Fibroblast of the conjunctiva (primary cell): ENCODE results near the gene HELZ.
A peak's percentile ranks its signal among the peaks of the same experiment; 100 is the strongest.
"Not testable (repeated sequence)": the region's sequence is repeated elsewhere in the genome, so short reads cannot be mapped to it uniquely, and the experiment has no call there.

ENCODE experiments used
- DNase-seq: peaks from one replicate; pipeline ENCODE4 v3.0.0-alpha.2; 2010; ENCODE audit warnings: low read depth

HELZ gene

DNA sequence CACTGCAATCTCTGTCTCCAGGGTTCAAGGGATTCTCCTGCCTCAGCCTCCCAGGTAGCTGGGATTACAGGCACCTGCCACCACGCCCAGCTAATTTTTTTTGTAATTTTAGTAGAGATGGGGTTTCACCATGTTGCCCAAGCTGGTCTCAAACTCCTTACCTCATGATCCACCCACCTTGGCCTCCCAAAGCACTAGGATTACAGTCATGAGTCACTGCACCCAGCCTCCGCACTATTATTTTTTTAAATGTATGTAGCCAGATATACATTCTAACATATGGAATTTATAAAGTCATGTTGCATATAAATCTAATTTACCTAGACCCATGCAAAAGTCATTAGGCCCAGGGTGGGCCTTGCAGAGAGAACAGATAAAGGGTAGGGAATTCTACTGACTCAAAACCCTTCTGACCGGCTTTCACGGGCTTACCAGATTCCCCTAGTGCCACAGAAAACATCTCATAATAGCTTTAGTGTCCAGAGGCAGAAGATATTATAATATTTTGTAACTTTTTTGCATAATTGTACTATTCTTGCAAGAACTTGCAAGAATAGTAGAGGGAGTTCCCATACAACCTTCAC is 20.5 kb upstream of the HELZ start:
- DNase-seq: no peak

DNA sequence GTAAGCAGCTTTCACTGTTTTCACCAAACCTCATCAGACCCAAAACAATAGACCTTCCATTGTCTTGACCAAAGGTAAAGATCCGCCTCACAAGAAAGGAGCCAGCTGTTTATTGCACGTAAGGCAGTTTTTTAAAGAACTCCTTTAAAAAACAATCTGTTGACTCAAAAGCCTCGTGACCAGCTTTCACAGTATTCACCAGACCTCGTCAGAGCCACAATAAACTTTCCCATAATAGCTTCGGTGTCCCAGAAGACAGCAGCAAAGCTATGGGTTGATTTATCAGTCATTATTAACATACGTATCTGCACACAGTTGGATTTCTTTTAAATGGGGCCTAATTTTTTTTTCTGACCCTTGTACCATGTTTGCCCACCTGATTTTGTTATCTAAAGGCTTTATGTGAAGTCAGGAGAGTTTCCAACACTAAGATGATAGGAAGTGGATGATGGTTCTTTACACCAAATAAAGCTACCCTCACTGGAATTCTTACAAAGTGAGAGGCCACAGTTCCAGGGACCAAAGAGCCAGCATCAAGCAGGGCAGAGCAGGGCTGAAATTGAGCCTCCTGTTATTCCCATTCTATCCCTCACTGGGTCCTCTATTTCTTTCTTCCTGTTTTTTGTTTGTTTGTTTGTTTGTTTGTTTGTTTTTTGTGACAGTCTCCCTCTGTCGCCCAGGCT is 17.6 kb upstream of the HELZ start:
- DNase-seq: no peak

DNA sequence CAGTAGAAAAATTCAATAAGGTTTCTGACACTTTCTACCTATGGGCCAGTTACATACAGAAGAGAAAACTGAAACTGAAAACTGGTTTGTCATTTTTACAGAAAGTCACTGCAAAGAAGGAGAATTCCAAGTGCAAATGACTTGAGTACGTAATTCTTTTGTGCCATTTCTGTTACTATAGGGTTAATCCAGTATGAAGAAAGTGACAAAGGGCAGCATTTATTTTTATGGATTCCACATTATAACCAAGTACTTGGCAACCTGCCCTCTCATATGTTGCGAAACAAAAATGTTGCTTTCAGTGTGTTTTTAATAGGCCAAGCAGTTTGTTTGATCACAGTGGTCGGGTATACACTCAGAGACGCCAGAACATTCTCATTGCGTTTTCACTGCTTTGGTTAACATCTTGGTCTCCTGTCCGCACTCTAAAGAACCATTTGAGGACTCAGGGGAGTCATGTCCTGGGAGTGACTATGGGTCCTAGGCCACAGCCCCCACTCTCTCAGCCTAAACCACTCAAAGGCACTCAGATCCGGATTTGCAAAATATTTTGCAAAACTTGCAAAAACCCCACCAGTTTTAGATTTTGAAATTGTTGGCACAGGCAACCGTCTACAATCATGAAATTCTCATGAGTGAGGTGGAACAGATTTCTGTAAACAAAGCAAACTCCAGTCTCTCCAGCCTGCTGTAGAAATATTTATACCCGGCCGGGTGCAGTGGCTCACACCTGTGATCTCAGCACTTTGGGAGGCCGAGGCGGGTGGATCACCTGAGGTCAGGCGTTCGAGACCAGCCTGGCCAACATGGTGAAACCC is 15.4 kb upstream of the HELZ start:
- peak; percentile 76 for DNase-seq

DNA sequence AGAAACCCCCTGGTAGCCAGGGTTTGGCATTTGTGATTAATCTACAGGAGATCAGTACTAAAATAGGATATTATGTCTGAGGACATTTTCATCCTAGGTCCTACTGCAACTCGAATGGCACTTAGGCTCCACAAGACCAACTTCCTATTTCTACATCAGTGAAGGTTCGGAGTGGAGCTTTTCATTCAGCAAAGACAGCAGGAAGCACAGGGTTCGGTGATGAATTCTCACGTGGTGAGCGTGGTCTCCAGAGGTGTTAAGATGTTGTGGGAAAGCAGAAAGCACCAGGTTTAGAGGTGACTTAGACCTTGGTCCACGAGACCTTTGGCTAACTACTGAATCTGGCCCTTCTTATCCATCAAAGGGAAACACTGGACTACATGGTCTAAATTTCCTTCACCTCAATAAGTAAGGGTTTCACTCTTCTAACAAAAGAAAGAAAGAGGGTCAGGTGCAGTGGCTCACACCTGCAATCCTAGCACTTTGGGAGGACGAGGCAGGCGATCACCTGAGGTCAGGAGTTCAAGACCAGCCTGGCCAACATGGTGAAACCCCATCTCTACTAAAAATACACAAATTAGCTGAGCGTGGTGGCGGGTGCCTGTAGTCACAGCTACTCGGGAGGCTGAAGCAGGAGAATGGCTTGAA is 13.9 kb upstream of the HELZ start:
- no peak for DNase-seq

DNA sequence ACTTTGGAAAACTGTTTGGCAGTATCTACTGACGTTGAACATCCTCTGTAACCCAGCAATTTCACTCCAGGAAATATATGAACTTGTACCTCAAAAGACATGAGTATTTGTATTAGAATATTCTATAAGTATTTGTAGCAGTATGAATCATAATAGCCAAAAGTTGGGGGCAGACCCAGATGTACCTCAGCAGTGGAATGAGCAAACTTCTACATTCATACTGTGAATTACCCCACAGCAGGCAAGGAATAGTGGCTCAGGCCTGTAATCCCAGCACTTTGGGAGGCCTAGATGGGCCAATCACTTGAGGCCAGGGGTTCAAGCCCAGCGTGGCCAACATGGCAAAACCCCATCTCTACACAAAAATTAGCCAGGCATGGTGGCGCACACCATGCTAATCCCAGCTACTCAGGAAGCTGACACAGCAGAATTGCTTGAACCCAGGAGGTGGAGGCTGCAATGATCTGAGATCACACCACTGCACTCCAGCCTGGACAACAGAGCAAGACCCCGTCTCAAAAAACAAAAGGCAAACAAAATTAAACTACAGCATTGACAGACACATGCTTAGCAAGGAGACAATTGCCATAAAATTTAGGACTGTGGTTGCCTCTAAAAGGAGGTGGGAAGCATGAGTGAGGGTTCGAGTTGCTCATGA is 11.2 kb upstream of the HELZ start:
- DNase-seq: no peak

DNA sequence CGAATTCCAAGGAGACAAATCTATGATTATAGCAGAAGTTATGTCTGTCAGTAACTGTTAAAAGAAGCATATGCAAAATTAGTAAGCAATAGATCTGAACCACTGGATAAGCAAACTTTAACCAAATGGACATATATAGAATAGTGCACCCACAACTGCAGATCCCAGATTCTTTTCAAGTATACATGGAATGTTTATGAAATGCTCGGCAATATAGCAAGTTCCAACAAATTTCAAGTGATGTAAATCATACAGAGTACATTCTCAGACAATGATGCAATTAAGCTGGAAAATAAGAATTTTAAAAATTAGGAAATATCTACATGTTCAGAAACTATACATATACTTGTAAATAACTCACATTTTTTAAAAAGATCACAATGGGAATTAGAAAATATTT is 8.4 kb upstream of the HELZ start:
- no peak for DNase-seq

DNA sequence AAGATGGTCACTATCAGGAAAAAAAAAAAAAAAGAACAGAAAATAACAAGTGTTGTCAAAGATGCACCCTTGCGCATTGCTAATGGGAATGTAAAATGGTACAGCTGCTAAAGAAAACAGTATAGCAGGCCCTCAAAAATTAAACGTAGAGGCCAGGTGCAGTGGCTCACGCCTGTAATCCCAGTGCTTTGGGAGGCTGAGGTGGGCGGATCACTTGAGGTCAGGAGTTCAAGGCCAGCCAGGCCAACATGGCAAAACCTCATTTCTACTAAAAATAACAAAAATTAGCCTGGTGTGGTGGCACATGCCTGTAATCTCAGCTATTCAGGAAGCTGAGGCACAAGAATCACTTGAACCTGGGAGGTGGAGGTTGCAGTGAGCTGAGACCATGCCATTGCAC is 6.6 kb upstream of the HELZ start:
- DNase-seq: not testable (repeated sequence)

DNA sequence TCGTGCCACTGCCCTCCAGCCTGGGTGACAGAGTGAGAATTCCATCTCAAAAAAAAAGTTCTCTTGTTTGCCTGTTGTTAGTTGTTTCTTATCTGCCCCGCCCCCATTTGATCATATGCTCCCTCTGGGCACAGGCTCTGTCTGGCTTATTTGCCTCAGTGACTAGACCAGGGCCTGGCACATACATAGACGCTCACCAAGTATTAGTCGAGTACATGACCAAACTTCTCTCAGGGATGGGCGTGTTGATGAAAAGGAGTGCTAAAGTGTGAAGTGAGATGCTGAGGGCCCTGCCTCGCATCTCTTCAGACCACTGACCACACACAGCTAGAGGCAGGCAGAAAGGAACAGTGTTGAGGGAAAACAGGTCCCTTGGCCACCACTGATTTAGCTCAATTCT is 3.3 kb upstream of the HELZ start:
- no peak for DNase-seq

DNA sequence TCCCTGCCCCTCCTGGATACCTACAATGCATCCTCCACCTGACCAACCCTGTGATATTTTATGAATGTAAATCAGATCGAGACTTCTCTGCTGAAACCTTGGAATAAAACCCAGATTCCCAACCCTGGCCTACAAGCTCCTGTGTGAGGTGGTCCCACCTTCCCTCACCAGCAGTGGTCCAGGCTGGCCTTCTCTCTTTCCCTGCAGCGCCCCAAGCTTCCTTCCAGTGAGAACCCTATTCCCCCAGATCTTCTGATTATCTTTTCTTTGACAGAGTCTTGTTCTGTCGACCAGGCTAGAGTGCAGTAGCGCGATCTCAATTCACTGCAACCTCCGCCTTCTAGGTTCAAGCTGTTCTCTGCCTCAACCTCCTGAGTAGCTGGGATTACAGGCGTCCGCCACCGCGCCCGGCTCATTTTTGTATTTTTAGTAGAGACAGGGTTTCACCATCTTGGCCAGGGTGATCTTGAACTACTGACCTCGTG is 2.5 kb upstream of the HELZ start:
- no peak for DNase-seq

DNA sequence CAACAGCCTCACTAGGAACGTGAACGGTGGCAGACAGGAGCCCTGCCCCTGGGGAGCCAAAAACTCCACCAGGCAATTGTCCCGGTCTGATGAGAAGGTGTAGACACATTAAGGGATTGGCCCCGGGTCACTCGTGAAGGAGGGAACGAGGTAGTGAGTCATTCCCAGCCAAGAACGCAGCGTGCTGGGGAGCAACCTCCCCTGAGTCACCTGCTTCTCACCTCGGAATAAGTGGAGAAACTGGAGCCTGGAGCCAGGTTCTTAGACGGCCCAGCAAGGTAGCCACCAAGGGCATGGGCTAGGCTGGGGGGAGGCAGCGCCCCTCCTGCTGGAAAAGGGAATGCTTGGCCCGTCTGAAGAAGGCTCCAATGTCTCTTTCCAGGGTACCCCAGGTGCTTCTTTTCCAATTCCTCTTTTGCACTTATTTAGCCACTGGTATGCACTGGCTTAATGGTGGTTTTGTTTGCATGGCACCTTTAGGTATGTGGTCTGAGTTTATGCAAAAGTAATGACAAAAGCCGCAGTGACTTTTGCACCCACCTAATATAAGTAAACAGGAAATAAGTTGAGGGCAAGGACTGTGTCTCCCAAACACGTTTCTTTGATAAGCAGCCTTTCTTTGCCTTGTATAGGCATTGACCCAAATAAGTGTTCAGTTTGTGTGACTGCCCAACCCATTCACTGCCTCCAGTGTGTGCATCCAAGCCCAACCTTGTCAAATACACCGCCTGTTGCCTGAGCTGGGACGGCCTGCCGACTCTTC is 1.8 kb upstream of the HELZ start:
- DNase-seq: no peak

DNA sequence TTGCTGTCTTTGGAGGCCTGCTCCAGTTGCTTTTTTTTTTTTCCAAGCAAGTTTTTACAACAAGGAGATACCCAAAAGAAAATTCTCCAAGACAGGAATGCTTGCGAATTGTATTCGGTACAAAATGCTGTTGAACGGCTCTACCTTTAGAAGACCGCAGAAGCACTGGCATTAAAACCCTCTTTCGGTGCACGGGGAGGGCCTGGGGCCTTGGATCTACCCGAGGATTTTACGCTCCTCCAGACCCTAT is 1.3 kb upstream of the HELZ start:
- DNase-seq: no peak

DNA sequence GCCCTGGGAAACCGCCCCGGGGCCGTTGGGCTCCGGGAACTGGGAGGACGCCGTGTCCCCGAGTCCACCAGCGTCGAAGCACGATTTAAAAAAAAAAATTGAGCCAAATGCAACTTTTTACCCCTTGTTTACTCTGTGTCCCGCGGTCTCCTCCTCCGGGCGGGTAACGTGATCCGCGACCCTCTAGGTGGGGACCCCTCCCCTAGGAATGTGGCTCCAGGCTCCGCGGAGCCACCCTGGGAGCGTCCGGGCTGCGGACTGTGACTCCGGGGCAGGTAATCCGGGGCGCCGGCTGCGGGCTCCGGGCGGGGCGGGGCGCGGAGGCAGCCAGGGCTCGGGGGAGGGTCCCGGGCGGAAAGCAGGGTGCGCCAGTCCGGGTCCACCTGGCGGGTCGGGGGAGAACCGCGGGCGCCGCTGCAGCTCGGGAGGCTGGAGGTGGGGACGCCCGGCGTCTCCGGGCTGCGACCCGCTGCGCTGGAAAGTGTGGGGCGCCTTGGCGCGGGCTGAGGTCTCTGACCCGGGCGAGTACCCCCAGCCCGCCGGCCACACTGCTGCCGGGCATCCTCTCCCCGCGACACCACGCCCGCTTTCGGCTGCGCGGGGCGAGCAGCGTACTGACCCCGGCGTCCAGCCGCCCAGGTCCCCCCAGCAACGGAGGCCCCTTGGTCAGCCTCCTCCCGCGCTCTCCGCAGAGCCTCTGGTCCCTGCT is 852 bp upstream of the HELZ start:
- DNase-seq: no peak

DNA sequence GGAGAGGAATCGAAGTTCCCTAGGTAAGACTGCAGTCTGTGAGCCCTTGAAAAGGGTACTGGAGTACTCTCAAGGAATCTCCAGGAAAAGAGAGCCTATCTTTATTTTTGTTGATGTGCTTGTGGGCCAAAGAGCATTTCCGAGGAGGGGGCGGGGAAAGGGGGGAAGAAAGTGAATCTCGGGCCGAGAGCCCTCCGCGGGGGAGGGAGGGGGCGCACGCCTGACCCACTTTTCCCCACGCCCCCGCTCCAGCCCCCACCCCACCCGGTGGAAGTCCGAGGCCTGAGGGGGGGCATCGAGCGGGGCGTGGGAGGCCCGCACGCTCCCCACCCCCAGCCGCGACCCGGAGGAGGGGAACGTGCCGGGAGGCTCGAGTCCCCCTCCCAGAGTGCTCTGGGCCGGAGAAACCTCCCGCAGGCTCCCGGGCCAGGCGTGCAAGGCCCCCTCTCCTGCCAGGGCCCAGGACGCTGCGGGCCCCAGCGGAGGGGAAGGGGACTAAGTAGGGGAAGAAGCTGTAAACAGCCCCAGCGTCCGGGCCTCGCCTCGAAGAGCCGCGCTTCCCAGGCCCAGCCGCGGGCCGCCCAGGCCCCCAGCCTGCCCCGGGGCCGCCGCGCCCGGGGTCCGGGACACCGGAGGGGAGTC is 444 bp downstream of the HELZ start:
- DNase-seq: no peak

DNA sequence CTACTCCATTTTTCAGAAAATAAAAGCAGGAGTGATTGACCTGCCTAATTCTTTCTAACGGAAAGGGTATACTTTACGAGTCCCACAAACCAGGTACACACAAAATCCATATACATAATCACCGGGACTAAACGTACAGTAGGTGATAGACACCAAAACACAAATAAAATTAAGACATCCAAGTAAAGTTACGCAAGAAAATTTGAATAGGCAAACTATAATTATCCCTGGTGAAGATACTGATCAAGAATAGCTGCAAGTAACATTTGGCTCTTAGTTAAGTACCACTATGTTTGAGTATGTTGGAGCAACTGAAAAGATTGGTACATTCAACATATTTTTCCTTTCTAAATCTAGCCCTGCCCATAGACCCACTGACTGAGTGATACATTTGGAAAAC is 1.7 kb downstream of the HELZ start:
- DNase-seq: no peak

DNA sequence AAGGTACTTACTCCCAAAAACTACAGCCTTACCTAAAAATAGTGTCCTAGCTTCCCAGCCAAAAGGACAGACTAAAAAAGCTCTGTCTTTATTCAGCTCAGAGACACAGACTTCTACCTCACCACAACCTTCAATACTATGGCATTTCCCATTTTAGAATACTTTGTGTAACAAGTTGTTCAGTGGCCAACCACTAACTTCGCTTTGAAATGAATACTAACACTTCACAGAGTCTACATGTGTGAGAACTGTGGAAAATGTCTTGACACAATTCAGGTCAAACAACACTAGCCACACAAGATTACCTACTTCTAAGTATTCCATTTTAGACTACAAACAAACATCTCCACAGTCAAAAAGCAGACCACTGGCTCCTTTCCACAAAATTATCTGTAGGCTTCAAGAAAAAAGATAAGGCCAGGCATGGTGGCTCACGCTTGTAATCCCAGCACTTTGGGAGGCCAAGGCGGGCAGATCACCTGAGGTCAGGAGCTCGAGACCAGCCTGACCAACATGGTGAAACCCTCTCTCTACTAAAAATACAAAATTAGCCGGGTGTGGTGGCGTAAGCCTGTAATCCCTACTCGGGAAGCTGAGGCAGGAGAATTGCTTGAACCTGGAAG is 3.2 kb downstream of the HELZ start:
- DNase-seq: no peak

DNA sequence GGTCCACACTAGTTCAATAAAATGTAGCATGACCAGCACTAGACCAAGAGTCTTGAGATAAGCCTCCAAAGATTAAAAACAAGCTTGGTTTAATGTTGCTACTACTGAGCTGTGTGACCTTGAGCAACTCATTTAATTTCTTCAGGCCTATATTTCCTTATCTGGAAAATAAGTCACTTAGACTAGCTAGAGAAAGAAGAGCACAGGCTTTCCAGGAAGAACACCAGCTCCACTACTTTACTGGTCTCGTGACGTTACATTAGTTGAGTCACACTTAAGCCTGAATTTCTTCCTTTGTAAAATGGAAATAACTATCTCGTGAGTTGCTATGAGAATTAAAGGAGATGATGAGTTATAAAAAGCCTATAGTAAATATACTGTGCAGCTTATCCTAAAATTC is 5.4 kb downstream of the HELZ start:
- no peak for DNase-seq

DNA sequence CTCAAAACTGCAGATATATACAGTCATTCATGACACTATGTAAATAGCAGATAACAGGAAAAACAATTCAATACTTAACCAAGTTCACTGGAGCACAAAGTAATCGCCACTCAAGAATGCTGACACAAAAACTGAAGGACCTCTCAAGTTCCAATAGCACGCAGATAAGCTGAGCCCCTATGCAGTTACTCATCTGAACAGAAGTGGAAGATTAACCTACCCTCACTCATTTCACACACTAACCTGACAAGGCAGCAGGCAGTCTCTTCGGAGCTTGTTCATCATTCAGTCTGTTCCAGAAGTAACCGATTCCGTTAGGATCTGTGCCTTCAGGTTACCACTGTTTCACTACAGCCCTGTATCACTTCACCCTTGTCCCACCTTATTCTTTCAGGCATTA is 6.0 kb downstream of the HELZ start:
- DNase-seq: no peak

DNA sequence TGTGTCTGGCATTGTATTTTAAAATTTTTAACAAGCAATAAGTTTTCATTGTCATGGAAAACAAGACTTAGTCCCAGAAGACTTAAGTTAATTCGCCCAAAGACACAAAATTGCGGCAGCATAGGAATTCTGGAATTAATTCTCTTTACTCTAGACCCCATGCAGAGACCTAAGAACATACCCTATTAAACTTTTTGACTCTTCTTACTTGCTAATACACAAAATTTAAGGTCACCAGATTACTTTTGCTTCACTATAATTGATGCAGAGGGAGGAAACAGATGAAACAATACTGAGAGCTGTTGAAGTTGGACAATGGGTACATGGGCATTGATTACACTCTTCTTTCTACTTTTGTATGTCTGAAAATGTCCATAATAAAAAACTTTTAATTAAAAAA is 12.6 kb downstream of the HELZ start:
- no peak for DNase-seq

DNA sequence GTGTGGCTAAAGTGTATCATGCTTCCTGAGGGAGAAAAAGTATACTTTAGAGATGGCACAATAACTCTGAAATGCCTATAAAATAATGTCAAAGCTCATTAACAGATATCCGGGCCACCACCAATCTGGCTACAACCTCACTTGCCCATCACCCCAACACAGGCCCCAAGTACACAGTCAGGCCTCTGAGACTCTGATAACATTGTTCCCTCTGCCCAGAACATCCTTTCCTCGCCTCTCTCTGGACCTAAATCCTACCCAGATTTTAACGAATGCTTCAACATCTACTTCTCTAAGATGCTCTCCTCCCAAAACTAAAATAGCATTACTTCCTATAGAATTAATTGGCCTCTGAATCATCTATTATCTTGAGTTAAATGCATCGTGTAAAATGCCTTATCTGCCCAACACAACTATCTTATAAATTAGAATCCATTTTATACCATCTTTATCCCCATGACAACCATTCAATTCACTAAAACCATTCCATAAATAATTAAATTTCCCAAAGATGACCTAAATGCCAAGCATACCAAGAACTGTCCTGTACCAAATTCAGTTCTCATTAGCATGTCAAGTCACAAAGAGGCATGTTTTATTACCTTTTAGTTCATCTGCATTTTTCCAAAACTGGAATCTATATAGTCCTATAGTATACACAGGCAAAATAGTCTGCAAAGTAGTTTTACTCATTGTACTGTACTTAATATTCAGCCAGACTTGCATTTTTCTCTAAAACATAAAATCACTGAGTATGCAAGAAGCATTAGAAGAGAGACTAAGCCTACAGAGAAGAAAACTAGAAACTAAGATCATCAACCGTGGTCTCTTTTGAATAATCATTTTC is 15.7 kb downstream of the HELZ start:
- no peak for DNase-seq
